Sigmoid colon (tissue), 7 donors: ENCODE results near the gene IQCM. TPM values are rescaled to one million over a fixed set of nuclear protein-coding genes. Genes with fewer than 3 reads are reported as not detected.
"Not testable (repeated sequence)": the region's sequence is repeated elsewhere in the genome, so short reads cannot be mapped to it uniquely, and the experiment has no call there.

Experiments
- DNase-seq: peaks from one replicate; pipeline ENCODE4 v3.0.0-alpha.2; 2019
- H3K27ac ChIP-seq, 4 donors: fragments of 200-600 bp; sonication (generic); one replicate each; pipeline ENCODE4 v1.5.1; 2016 to 2019; ENCODE audit warnings: mild to moderate bottlenecking in 1 of 4
- H3K27me3 ChIP-seq, 3 donors: fragments of 200-600 bp; sonication (generic); one replicate each; pipeline ENCODE4 v1.5.1; 2019; ENCODE audit warnings: mild to moderate bottlenecking in 1 of 3
- H3K36me3 ChIP-seq, 4 donors: fragments of 200-600 bp; sonication (generic); one replicate each; pipeline ENCODE4 v1.5.1; 2016 to 2019
- H3K4me1 ChIP-seq, 4 donors: fragments of 200-600 bp; sonication (generic); one replicate each; pipeline ENCODE4 v1.5.1; 2017 to 2019
- H3K4me3 ChIP-seq, 4 donors: fragments of 200-600 bp; sonication (generic); one replicate each; pipeline ENCODE4 v1.5.1; 2017 to 2019; ENCODE audit warnings: mild to moderate bottlenecking in 2 of 4, moderate library complexity in 1 of 4
- H3K9me3 ChIP-seq, 4 donors: fragments of 200-600 bp in 3 of 4; sonication (generic) in 3 of 4; one replicate each; pipeline versions ENCODE4 v1.5.1 to v1.6.1; 2013 to 2019
- CTCF ChIP-seq, 4 experiments: fragments of 450-650 bp in 3 of 4; fragments of 200-600 bp in 1 of 4; IDR thresholded peaks; one replicate each; pipeline ENCODE4 v1.5.1; 2016 to 2019; ENCODE audit warnings: antibody characterized with exemption in 4 of 4, mild to moderate bottlenecking in 3 of 4, moderate library complexity in 2 of 4
- EP300 ChIP-seq, 4 donors: sonication (generic); formaldehyde crosslinking; IDR thresholded peaks; one replicate each; pipeline ENCODE4 v1.6.1; 2017; ENCODE audit warnings: antibody characterized with exemption in 4 of 4
- POLR2A ChIP-seq, 2 donors: fragments of 450-650 bp; IDR thresholded peaks; one replicate each; pipeline ENCODE4 v1.6.1; 2016; ENCODE audit warnings: antibody characterized with exemption in 2 of 2, mild to moderate bottlenecking in 2 of 2, moderate library complexity in 2 of 2
- POLR2AphosphoS5 ChIP-seq, 4 donors: sonication (generic); formaldehyde crosslinking; IDR thresholded peaks; one replicate each; pipeline ENCODE4 v1.6.1; 2017; ENCODE audit warnings: antibody characterized with exemption in 4 of 4
- WGBS, 2 donors: extraction: QIAGEN DNeasy Blood & Tissue Kit; methylation state at CpG; one replicate each; pipeline ENCODE4 v1.1.7; 2013; 5-methylcytosine and 5-hydroxymethylcytosine counted together
- intact Hi-C: fragments of 100-400 bp; cut with DNase I; formaldehyde crosslinking; loops from one replicate; pipeline ENCODE4 v1.15.1; 2023
- polyA plus RNA-seq, 3 donors: library from polyadenylated mRNA; stranded (reverse); fragments of 200-250 nt; gene quantifications; one replicate each; pipeline ENCODE4 v1.2.3, GENCODE V29; 2013
- total RNA-seq, 4 donors: library from RNA; depleted of rRNA; stranded (reverse); fragments of >200 nt; gene quantifications; one replicate each; pipeline ENCODE4 v1.1.0, GENCODE V29; 2016
- donor health status: healthy with polysubstance abuse.
- donor health status: Bipolar disorder and iron deficiency.
- donor health status: healthy.

IQCM gene
- total and polyA plus RNA-seq, 7 donors, result 0.41 to 1.2 TPM; not detected in 5

- no peak for DNase-seq
- TF ChIP-seq POLR2A (IDR thresholded peaks at IDR 0.05), result no peak
- TF ChIP-seq POLR2AphosphoS5 (IDR thresholded peaks at IDR 0.05), result no peak
- TF ChIP-seq CTCF (IDR thresholded peaks at IDR 0.05), result no peak
- no peak for TF ChIP-seq EP300 (IDR thresholded peaks at IDR 0.05)
- Histone ChIP-seq H3K4me1 (no peaks in the 10 kb centered on the region), H3K9me3 (no peaks in the 10 kb centered on the region), H3K36me3 (no peaks in the 10 kb centered on the region), H3K27ac (no peak overlapping the region), H3K4me3 (no peak overlapping the region), H3K27me3 (no peaks in the 10 kb centered on the region)
- intact Hi-C loops, result no loop called here
These were observed 472.0 kb downstream of the IQCM start for GRCh38 chr4:149343614-149344013.

- H3K27ac ChIP-seq, H3K27me3 ChIP-seq, H3K4me1 ChIP-seq, intact Hi-C loops, H3K4me3 ChIP-seq, H3K9me3 ChIP-seq, DNase-seq, H3K36me3 ChIP-seq: not testable (repeated sequence)
- 83 to 85% methylated on average over 5 of the region's 5 CpGs for WGBS, 2 donors
These were observed 474.5 kb downstream of the IQCM start for GRCh38 chr4:149341117-149341516.

- H3K36me3 ChIP-seq, result no peaks in the 10 kb centered on the region
- H3K4me1 ChIP-seq, result no peaks in the 10 kb centered on the region
- 77 to 80% methylated on average over 3 of the region's 3 CpGs for WGBS, 2 donors
- no peak for DNase-seq
- no peak overlapping the region for H3K4me3 ChIP-seq
- no peaks in the 10 kb centered on the region for H3K9me3 ChIP-seq
- TF ChIP-seq POLR2A (IDR thresholded peaks at IDR 0.05) (no peak), EP300 (IDR thresholded peaks at IDR 0.05) (no peak), CTCF (IDR thresholded peaks at IDR 0.05) (no peak), POLR2AphosphoS5 (IDR thresholded peaks at IDR 0.05) (no peak)
- H3K27me3 ChIP-seq, result no peaks in the 10 kb centered on the region
- no peak overlapping the region for H3K27ac ChIP-seq
- intact Hi-C loops, result no loop called here
These were observed 487.5 kb downstream of the IQCM start for GRCh38 chr4:149328161-149328560.

- Histone ChIP-seq H3K27ac (no peak overlapping the region), H3K36me3 (no peaks in the 10 kb centered on the region), H3K9me3 (no peaks in the 10 kb centered on the region), H3K27me3 (no peaks in the 10 kb centered on the region), H3K4me1 (no peaks in the 10 kb centered on the region), H3K4me3 (no peak overlapping the region)
- TF ChIP-seq POLR2A (IDR thresholded peaks at IDR 0.05) (no peak), POLR2AphosphoS5 (IDR thresholded peaks at IDR 0.05) (no peak), EP300 (IDR thresholded peaks at IDR 0.05) (no peak), CTCF (IDR thresholded peaks at IDR 0.05) (no peak)
- intact Hi-C loops, result no loop called here
- DNase-seq, result no peak
- WGBS, 2 donors, result 87 to 90% methylated on average over 1 of the region's 1 CpG
These were observed 493.4 kb downstream of the IQCM start for GRCh38 chr4:149322203-149322602.

- no peak for DNase-seq
- Histone ChIP-seq H3K9me3 (no peaks in the 10 kb centered on the region), H3K36me3 (no peaks in the 10 kb centered on the region), H3K27ac (no peak overlapping the region), H3K4me1 (no peaks in the 10 kb centered on the region), H3K27me3 (no peaks in the 10 kb centered on the region), H3K4me3 (no peak overlapping the region)
- intact Hi-C loops, result no loop called here
- TF ChIP-seq EP300 (IDR thresholded peaks at IDR 0.05) (no peak), POLR2A (IDR thresholded peaks at IDR 0.05) (no peak), POLR2AphosphoS5 (IDR thresholded peaks at IDR 0.05) (no peak), CTCF (IDR thresholded peaks at IDR 0.05) (no peak)
- WGBS, 2 donors, result 61 to 80% methylated on average over 1 of the region's 1 CpG
These were observed 494.2 kb downstream of the IQCM start for GRCh38 chr4:149321438-149321837.
